Stimulated activated CD4-positive, alpha-beta T cell treated with anti-CD3 and anti-CD28 coated beads, Interleukin-4, amount 100 ng/mL, for 4 hours (primary cell): Measurements from ENCODE around the gene IMP4.

Experiments used
- DNase-seq, 2 experiments: peaks; one replicate each; pipeline ENCODE4 v3.0.0-alpha.2; 2020

The IMP4 gene

GRCh38 chr2:130378898-130379214 is 36.2 kb downstream of the IMP4 start:
- DNase-seq, result no peak

GRCh38 chr2:130380096-130380934 is 37.6 kb downstream of the IMP4 start:
- no peak for DNase-seq

- DNase-seq, result no peak
Observed at GRCh38 chr2:130381145-130381544, 38.4 kb downstream of the IMP4 start.

- DNase-seq, result no peak
Observed at GRCh38 chr2:130381619-130382018, 38.9 kb downstream of the IMP4 start.

- DNase-seq, result no peak
Observed at GRCh38 chr2:130382313-130382917, 39.7 kb downstream of the IMP4 start.

DNA sequence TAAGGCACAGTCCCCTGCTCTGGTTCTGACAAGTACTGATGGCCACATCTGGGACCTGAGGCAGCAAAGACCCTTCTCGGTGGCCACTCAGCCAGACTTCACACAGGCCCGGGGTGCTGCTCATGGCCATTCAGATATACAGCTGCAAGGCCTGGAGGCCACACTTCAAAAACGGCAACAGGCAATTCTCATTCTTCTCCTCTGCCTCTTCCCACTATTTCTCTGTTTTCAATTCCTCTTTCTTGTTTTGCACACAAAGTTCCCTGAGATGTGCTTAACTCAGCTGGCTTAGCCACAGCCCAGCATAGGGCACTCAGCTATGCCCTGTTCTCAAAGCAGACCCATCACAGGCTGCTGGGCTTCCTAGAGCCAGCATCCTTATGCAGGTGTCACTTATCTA is 43.0 kb downstream of the IMP4 start:
- no peak for DNase-seq

- no peak for DNase-seq
Observed at GRCh38 chr2:130387071-130387400, 44.3 kb downstream of the IMP4 start.

- DNase-seq, result no peak
Observed at GRCh38 chr2:130387804-130388203, 45.1 kb downstream of the IMP4 start.

GRCh38 chr2:130388221-130388907 is 45.7 kb downstream of the IMP4 start:
- no peak for DNase-seq

DNA sequence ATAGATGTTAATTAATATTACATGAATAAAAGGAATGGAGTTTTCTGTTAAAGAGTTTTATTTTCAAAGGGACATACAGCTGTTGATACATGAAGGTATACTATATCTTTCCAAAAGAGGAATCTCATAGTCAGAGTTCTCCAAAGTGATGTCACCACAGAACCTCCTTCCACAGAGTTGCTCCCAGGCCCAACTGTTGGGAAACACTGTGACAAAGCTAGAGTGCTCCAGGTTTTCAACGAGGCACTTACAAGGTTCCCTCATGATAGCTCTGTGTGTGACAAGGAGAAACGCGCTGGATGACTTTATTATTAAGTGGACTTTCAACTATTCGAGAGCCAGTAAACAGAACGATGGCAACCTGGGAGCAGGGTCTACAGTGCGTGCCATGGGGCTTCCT is 46.7 kb downstream of the IMP4 start:
- no peak for DNase-seq

DNA sequence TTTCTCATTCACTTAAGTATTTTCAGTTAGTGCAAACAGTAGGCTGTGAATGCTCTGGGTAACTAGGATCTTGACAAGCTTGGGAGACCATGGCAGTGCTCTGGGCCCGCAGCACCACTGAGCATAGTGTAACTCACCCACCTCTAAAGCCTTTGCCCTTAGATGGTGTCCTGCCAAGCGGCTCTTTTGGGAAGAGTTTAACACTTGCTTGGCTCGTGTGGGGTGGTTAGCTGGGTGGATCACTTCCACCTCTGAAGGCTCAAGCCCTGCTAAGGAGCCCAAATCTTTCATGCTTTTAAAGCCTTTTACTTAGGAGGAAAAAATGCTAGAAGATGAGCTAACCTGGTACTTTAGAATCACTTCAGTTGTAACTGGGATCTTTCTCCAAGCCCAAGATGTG is 47.1 kb downstream of the IMP4 start:
- no peak for DNase-seq

GRCh38 chr2:130390460-130391057 is 47.9 kb downstream of the IMP4 start:
- no peak for DNase-seq

GRCh38 chr2:130391058-130391871 is 48.6 kb downstream of the IMP4 start:
- peak; percentile 60 to 73 for DNase-seq

DNA sequence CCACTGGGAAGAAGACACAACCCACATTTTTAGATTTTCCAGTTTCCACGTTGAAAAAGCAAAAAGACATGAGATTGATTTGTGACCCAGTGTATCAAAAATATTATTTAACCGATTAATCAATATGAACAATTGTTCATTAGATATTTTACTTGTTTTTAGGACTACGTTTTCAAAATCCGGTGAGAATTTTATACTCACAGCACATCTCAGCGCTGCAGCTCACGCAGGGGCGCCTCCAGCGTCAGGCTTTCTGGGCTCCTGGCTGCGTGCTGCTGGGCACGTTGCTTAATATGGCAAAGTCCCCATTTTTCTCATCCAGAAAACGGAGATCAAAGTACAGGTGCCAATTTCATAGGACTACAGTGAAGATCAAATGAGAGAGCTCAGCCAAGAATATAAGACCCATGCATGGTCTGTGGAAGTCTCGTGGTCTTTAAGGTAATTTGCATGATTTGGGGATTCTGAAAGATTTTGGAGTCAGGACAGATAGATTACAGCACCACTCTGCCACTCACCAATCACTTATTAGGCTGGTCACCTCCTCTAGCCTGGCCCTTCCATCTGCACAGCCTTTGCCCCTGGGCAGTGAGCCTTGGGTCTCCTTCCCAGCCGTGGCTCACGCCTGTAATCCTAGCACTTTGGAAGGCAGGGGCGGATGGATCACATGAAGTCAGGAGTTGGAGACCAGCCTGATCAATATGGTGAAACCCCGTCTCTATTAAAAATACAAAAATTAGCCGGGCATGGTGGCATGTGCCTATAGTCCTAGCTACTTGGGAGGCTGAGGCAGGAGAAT is 49.4 kb downstream of the IMP4 start:
- DNase-seq, result no peak

DNA sequence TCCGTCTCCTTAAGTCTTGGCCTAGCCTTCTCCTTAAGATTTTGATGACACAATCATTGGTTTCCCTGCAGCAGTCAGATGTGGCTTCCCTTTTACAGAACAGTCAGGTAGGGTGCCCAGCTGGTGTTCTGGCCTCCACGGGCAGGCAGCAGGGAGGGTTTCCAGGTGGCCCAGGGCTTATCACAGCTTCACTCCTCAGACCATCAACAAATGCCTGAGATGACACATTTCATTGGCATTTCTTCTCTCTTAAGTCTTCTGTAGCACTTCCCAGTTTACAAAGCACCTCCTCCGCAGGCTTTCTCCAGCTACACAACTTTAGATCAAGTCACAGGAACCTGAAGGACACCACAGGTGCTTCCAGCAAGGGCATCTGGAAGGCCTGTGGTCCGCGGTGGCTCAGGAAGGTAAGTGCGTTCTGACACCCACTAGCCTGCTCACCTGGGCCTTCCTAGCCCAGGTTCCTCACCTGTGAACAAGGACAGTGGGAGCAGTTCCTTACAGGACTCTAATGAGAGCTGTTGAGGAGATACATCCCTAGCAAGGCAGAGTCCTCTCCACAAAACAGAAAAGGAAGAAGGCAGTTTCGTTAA is 50.7 kb downstream of the IMP4 start:
- DNase-seq, result no peak
